Measurements from ENCODE around the gene CHML. TPM values are rescaled to one million over a fixed set of nuclear protein-coding genes. Genes with fewer than 3 reads are reported as not detected.
A peak's percentile ranks its signal among the peaks of the same experiment; 100 is the strongest.

The CHML gene
- total and polyA plus RNA-seq, 2 experiments from 2014 or later, result 19.9 to 66.8 TPM

DNA sequence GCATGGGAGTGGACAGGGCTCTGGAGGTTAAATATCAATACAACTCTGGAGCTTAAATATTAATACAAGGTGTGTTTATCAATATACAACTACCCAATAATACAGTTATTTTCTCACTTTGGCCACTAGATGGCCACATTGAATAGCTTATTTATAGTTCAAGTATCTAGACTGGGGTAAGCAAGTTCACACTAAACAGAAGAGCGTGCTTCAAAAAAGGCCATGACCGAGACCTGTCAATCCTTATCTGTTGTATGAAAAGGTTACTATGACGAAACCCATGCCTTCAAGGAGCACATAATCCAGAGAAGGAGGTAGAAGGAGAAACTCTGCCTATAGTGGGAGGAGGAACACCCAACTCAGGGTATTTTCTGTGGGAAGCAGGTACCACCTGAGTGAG, 29.1 kb downstream of the CHML start:
- Mint-ChIP-seq H3K27ac (no peak overlapping the region), H3K27me3 (ENCODE audit: insufficient read depth, low read depth, poor library complexity) (peaks cover 4% of the 10 kb centered on the region), H3K9me3 (no peaks in the 10 kb centered on the region), H3K36me3 (ENCODE audit: low read depth) (no peaks in the 10 kb centered on the region), H3K4me1 (no peaks in the 10 kb centered on the region), H3K4me3 (no peak overlapping the region)
- H2AFZ ChIP-seq, result no peak overlapping the region
- no peaks in the 10 kb centered on the region for H3F3A ChIP-seq (replicated peaks; ENCODE audit: low read depth)
- H3K36me3 ChIP-seq (ENCODE audit: insufficient read depth), result no peaks in the 10 kb centered on the region
- no peaks in the 10 kb centered on the region for H3K27me3 ChIP-seq (ENCODE audit: insufficient read depth)
- no peak overlapping the region for H3K4me2 ChIP-seq
- no peaks in the 10 kb centered on the region for H3K79me2 ChIP-seq (replicated peaks; ENCODE audit: insufficient read depth)
- H3K27ac ChIP-seq (ENCODE audit: low read depth), result no peak overlapping the region
- no peak overlapping the region for H3K4me3 ChIP-seq
- H3K9me2 ChIP-seq (ENCODE audit: insufficient read depth), result no peaks in the 10 kb centered on the region
- ATAC-seq (peak; percentile 84), DNase-seq (ENCODE audit: low spot score) (peak; percentile 73)
- H4K20me1 ChIP-seq (replicated peaks; ENCODE audit: insufficient read depth), result no peaks in the 10 kb centered on the region
- no peaks in the 10 kb centered on the region for H3K4me1 ChIP-seq (ENCODE audit: insufficient read depth)
- TF ChIP-seq, protein P1, sequence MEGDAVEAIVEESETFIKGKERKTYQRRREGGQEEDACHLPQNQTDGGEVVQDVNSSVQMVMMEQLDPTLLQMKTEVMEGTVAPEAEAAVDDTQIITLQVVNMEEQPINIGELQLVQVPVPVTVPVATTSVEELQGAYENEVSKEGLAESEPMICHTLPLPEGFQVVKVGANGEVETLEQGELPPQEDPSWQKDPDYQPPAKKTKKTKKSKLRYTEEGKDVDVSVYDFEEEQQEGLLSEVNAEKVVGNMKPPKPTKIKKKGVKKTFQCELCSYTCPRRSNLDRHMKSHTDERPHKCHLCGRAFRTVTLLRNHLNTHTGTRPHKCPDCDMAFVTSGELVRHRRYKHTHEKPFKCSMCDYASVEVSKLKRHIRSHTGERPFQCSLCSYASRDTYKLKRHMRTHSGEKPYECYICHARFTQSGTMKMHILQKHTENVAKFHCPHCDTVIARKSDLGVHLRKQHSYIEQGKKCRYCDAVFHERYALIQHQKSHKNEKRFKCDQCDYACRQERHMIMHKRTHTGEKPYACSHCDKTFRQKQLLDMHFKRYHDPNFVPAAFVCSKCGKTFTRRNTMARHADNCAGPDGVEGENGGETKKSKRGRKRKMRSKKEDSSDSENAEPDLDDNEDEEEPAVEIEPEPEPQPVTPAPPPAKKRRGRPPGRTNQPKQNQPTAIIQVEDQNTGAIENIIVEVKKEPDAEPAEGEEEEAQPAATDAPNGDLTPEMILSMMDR (conservative IDR thresholded peaks at IDR 0.05; ENCODE audit: low read depth in 2 of 2), result peak; percentile 64 to 81
- TF ChIP-seq POLR2AphosphoS5 (IDR thresholded peaks at IDR 0.05; ENCODE audit: low read depth), result no peak

GRCh38 chr1:241610056-241610815, 29.9 kb downstream of the CHML start:
- H3K4me2 ChIP-seq, result no peak overlapping the region
- H3K27me3 ChIP-seq (ENCODE audit: insufficient read depth), result no peaks in the 10 kb centered on the region
- Mint-ChIP-seq H3K9me3 (no peaks in the 10 kb centered on the region), H3K4me3 (no peak overlapping the region), H3K36me3 (ENCODE audit: low read depth) (no peaks in the 10 kb centered on the region), H3K27me3 (ENCODE audit: insufficient read depth, low read depth, poor library complexity) (peaks cover 7% of the 10 kb centered on the region), H3K27ac (no peak overlapping the region), H3K4me1 (no peaks in the 10 kb centered on the region)
- no peaks in the 10 kb centered on the region for H4K20me1 ChIP-seq (replicated peaks; ENCODE audit: insufficient read depth)
- no peak overlapping the region for H3K4me3 ChIP-seq
- no peaks in the 10 kb centered on the region for H3K36me3 ChIP-seq (ENCODE audit: insufficient read depth)
- TF ChIP-seq, protein P2, sequence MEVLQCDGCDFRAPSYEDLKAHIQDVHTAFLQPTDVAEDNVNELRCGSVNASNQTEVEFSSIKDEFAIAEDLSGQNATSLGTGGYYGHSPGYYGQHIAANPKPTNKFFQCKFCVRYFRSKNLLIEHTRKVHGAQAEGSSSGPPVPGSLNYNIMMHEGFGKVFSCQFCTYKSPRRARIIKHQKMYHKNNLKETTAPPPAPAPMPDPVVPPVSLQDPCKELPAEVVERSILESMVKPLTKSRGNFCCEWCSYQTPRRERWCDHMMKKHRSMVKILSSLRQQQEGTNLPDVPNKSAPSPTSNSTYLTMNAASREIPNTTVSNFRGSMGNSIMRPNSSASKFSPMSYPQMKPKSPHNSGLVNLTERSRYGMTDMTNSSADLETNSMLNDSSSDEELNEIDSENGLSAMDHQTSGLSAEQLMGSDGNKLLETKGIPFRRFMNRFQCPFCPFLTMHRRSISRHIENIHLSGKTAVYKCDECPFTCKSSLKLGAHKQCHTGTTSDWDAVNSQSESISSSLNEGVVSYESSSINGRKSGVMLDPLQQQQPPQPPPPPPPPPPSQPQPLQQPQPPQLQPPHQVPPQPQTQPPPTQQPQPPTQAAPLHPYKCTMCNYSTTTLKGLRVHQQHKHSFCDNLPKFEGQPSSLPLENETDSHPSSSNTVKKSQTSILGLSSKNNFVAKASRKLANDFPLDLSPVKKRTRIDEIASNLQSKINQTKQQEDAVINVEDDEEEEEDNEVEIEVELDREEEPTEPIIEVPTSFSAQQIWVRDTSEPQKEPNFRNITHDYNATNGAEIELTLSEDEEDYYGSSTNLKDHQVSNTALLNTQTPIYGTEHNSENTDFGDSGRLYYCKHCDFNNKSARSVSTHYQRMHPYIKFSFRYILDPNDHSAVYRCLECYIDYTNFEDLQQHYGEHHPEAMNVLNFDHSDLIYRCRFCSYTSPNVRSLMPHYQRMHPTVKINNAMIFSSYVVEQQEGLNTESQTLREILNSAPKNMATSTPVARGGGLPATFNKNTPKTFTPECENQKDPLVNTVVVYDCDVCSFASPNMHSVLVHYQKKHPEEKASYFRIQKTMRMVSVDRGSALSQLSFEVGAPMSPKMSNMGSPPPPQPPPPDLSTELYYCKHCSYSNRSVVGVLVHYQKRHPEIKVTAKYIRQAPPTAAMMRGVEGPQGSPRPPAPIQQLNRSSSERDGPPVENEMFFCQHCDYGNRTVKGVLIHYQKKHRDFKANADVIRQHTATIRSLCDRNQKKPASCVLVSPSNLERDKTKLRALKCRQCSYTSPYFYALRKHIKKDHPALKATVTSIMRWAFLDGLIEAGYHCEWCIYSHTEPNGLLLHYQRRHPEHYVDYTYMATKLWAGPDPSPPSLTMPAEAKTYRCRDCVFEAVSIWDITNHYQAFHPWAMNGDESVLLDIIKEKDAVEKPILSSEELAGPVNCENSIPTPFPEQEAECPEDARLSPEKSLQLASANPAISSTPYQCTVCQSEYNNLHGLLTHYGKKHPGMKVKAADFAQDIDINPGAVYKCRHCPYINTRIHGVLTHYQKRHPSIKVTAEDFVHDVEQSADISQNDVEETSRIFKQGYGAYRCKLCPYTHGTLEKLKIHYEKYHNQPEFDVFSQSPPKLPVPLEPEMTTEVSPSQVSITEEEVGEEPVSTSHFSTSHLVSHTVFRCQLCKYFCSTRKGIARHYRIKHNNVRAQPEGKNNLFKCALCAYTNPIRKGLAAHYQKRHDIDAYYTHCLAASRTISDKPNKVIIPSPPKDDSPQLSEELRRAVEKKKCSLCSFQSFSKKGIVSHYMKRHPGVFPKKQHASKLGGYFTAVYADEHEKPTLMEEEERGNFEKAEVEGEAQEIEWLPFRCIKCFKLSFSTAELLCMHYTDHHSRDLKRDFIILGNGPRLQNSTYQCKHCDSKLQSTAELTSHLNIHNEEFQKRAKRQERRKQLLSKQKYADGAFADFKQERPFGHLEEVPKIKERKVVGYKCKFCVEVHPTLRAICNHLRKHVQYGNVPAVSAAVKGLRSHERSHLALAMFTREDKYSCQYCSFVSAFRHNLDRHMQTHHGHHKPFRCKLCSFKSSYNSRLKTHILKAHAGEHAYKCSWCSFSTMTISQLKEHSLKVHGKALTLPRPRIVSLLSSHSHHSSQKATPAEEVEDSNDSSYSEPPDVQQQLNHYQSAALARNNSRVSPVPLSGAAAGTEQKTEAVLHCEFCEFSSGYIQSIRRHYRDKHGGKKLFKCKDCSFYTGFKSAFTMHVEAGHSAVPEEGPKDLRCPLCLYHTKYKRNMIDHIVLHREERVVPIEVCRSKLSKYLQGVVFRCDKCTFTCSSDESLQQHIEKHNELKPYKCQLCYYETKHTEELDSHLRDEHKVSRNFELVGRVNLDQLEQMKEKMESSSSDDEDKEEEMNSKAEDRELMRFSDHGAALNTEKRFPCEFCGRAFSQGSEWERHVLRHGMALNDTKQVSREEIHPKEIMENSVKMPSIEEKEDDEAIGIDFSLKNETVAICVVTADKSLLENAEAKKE (CRISPR knock-in tag; IDR thresholded peaks at IDR 0.05), result no peak
- no peak for TF ChIP-seq JUNB (IDR thresholded peaks at IDR 0.05; ENCODE audit: unreplicated experiment)
- TF ChIP-seq STAT1 (IDR thresholded peaks at IDR 0.05; ENCODE audit: unreplicated experiment), result no peak
- TF ChIP-seq ZNF331 (CRISPR knock-in tag; IDR thresholded peaks at IDR 0.05; ENCODE audit: low read depth), result no peak
- TF ChIP-seq, protein P1 (conservative IDR thresholded peaks at IDR 0.05; ENCODE audit: low read depth in 2 of 2), result no peak
- TF ChIP-seq NANOG (IDR thresholded peaks at IDR 0.05; ENCODE audit: borderline replicate concordance), result no peak
- TF ChIP-seq CREB1 (CRISPR knock-in tag; IDR thresholded peaks at IDR 0.05; ENCODE audit: low read depth), result no peak
- ATAC-seq (no peak), DNase-seq (ENCODE audit: low spot score) (no peak)
- no peaks in the 10 kb centered on the region for H3F3A ChIP-seq (replicated peaks; ENCODE audit: low read depth)
- no peaks in the 10 kb centered on the region for H3K79me2 ChIP-seq (replicated peaks; ENCODE audit: insufficient read depth)
- no peak overlapping the region for H2AFZ ChIP-seq
- no peak overlapping the region for H3K27ac ChIP-seq (ENCODE audit: low read depth)
- no peaks in the 10 kb centered on the region for H3K4me1 ChIP-seq (ENCODE audit: insufficient read depth)
- no peaks in the 10 kb centered on the region for H3K9me2 ChIP-seq (ENCODE audit: insufficient read depth)

Data from GM23338 (cell line).